SW480 (cell line): ENCODE results near the gene MCHR2.

Experiments used
- DNase-seq: peaks from one replicate; pipeline ENCODE4 v3.0.0-alpha.2; 2016; ENCODE audit warnings: low spot score

MCHR2 gene

GRCh38 chr6:99905209-99906106 is 88.6 kb downstream of the MCHR2 start:
- peak; percentile 61 for DNase-seq

- DNase-seq = no peak
Observed at GRCh38 chr6:99901596-99902384, 92.2 kb downstream of the MCHR2 start.

- no peak for DNase-seq
Observed at GRCh38 chr6:99894815-99895214, 99.2 kb downstream of the MCHR2 start.

- no peak for DNase-seq
Observed at GRCh38 chr6:99887066-99887465, 107.0 kb downstream of the MCHR2 start.

GRCh38 chr6:99885051-99885450 is 109.0 kb downstream of the MCHR2 start:
- DNase-seq = no peak

- DNase-seq = no peak
Observed at GRCh38 chr6:99882128-99882702, 111.8 kb downstream of the MCHR2 start.

GRCh38 chr6:99879431-99879830 is 114.6 kb downstream of the MCHR2 start:
- DNase-seq = no peak

- no peak for DNase-seq
Observed at GRCh38 chr6:99875068-99875467, 119.0 kb downstream of the MCHR2 start.

- no peak for DNase-seq
Observed at GRCh38 chr6:99873084-99873483, 120.9 kb downstream of the MCHR2 start.

GRCh38 chr6:99871641-99872040 is 122.4 kb downstream of the MCHR2 start:
- no peak for DNase-seq
